Measurements from ENCODE around the gene ARHGEF1.

GRCh38 chr19:41877916-41878905 is 4.8 kb upstream of the ARHGEF1 start:
- TF ChIP-seq CTCF (IDR thresholded peaks at IDR 0.05) (no peak), EP300 (IDR thresholded peaks at IDR 0.05) (no peak), POLR2A (IDR thresholded peaks at IDR 0.05; ENCODE audit: low read depth) (no peak)
